Ishikawa (cell line): ENCODE data around the gene PUDP.

Experiments
- CEBPB ChIP-seq: IDR thresholded peaks from 2 replicates; pipeline ENCODE4 v1.6.1; 2012
- CREB1 ChIP-seq: IDR thresholded peaks from 2 replicates; pipeline ENCODE4 v1.6.1; 2012; ENCODE audit warnings: low read depth
- EGR1 ChIP-seq: IDR thresholded peaks from 2 replicates; pipeline ENCODE4 v1.6.1; 2012
- EP300 ChIP-seq: IDR thresholded peaks from 2 replicates; pipeline ENCODE4 v1.6.1; 2012; ENCODE audit warnings: borderline replicate concordance
- FOXM1 ChIP-seq: IDR thresholded peaks from 2 replicates; pipeline ENCODE4 v1.6.1; 2012; ENCODE audit warnings: low read depth, borderline replicate concordance
- NFIC ChIP-seq: IDR thresholded peaks from 2 replicates; pipeline ENCODE4 v1.6.1; 2012
- RAD21 ChIP-seq: IDR thresholded peaks from 2 replicates; pipeline ENCODE4 v1.6.1; 2012; ENCODE audit warnings: low read depth
- TAF1 ChIP-seq: IDR thresholded peaks from 2 replicates; pipeline ENCODE4 v1.6.1; 2012; ENCODE audit warnings: low read depth, mild to moderate bottlenecking
- TCF12 ChIP-seq: IDR thresholded peaks from 2 replicates; pipeline ENCODE4 v1.6.1; 2012; ENCODE audit warnings: low read depth
- TEAD4 ChIP-seq: IDR thresholded peaks from 2 replicates; pipeline ENCODE4 v1.6.1; 2012
- YY1 ChIP-seq: IDR thresholded peaks from 2 replicates; pipeline ENCODE4 v1.6.1; 2012; ENCODE audit warnings: low read depth
- ZBTB7A ChIP-seq: IDR thresholded peaks from 2 replicates; pipeline ENCODE4 v1.6.1; 2012; ENCODE audit warnings: low read depth
- TF ChIP-seq, protein P1 (sequence below): IDR thresholded peaks from 2 replicates; pipeline ENCODE4 v1.6.1; 2012; ENCODE audit warnings: low read depth, mild to moderate bottlenecking
- TF ChIP-seq, protein P2 (sequence below): IDR thresholded peaks from 2 replicates; pipeline ENCODE4 v1.6.1; 2012
- TF ChIP-seq, protein P3 (sequence below): IDR thresholded peaks from 2 replicates; pipeline ENCODE4 v1.6.1; 2012

PUDP gene

DNA sequence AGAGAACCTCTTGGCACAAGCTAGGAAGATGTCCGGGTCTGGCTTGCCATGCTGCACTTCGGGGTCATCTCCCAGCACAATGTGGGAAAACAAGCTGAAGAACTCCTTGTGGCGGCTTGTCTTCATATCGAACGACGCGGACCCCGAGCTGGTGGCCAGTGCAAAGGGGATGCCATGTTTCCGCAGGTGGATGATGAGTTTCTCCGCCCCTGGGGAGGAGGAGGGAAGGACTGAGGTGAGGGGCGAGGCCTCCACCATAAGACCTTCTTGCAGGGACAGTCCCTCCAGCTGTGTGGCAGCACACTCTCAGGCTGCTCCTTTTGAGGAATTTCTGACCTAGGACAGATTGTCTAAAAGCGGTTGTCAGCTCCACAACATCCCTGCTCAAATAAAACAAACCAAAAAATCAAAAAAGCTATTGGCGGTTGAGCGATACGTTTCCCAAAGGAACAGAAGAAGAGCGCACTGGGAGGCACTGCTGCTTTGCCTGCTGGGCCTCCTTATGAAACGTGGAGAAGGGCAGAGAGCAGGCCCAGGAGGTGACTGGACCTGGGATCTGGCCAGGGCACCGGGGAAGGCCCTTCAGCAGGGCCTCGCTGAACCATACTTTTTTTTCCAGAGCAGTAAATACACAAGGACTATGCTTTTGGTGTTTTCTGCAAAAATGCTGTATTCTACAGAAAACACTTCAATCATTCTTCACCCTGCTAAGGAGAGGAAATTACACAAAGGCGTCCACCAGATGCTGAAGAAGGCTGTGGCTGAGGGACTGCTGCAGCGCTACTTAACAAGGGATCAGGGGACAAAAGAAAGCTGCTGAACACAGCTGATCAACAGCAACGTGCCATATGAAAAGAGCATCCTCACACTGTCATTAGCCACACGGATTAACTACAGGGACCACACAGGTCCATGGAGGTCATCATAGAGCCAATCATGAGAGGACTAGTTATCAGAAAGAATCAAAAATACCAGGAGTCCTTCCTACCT is 70.4 kb downstream of the PUDP start:
- TF ChIP-seq ZBTB7A (no peak), FOXM1 (no peak), YY1 (no peak), TCF12 (no peak), CREB1 (no peak), EGR1 (no peak), CEBPB (no peak), EP300 (no peak), TEAD4 (no peak), NFIC (no peak), TAF1 (no peak), RAD21 (no peak)
- TF ChIP-seq, protein P1, sequence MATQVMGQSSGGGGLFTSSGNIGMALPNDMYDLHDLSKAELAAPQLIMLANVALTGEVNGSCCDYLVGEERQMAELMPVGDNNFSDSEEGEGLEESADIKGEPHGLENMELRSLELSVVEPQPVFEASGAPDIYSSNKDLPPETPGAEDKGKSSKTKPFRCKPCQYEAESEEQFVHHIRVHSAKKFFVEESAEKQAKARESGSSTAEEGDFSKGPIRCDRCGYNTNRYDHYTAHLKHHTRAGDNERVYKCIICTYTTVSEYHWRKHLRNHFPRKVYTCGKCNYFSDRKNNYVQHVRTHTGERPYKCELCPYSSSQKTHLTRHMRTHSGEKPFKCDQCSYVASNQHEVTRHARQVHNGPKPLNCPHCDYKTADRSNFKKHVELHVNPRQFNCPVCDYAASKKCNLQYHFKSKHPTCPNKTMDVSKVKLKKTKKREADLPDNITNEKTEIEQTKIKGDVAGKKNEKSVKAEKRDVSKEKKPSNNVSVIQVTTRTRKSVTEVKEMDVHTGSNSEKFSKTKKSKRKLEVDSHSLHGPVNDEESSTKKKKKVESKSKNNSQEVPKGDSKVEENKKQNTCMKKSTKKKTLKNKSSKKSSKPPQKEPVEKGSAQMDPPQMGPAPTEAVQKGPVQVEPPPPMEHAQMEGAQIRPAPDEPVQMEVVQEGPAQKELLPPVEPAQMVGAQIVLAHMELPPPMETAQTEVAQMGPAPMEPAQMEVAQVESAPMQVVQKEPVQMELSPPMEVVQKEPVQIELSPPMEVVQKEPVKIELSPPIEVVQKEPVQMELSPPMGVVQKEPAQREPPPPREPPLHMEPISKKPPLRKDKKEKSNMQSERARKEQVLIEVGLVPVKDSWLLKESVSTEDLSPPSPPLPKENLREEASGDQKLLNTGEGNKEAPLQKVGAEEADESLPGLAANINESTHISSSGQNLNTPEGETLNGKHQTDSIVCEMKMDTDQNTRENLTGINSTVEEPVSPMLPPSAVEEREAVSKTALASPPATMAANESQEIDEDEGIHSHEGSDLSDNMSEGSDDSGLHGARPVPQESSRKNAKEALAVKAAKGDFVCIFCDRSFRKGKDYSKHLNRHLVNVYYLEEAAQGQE, result no peak
- TF ChIP-seq, protein P2, sequence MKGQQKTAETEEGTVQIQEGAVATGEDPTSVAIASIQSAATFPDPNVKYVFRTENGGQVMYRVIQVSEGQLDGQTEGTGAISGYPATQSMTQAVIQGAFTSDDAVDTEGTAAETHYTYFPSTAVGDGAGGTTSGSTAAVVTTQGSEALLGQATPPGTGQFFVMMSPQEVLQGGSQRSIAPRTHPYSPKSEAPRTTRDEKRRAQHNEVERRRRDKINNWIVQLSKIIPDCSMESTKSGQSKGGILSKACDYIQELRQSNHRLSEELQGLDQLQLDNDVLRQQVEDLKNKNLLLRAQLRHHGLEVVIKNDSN, result no peak
- TF ChIP-seq, protein P3, sequence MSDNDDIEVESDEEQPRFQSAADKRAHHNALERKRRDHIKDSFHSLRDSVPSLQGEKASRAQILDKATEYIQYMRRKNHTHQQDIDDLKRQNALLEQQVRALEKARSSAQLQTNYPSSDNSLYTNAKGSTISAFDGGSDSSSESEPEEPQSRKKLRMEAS, result no peak

DNA sequence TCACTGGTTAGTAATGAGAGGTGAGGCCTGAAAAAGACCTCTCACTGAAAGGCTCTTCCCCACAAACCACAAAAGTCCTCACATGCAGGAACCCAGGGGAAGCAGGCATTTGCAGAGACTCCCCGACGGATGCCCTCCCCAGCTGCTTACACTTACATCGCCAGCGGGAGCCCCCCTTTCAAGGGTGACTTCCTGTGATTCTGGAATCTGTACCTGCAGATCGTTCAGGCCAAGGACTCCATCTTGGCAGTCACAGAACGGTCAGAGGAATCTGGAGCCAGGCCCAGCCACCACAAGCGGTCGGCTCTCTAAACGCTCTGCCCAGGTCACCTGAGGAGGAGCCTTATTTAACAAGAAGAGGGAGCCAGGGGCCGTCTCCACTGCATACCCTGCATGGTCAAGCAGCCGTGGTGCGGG is 71.7 kb downstream of the PUDP start:
- TF ChIP-seq, protein P2, result no peak
- no peak for TF ChIP-seq EGR1
- no peak for TF ChIP-seq TEAD4

DNA sequence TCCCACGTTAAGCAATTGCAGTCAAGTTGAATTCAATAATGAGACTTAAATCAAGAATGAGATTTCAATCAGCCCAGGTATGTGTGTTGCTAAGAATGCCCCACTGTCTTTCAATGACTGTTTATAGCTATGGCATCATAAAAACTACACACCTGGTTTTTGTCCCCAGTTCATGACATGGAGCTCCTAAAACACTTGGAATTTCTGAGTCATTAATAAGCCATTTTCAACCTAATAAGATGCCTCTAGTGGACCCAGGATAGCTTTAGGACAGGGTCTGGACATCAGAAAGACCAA is 73.1 kb downstream of the PUDP start:
- TF ChIP-seq, protein P2, result no peak
- TF ChIP-seq TEAD4 (no peak), EP300 (no peak), NFIC (no peak), YY1 (no peak), CEBPB (no peak), RAD21 (no peak), EGR1 (no peak)
- TF ChIP-seq, protein P3, result no peak
- TF ChIP-seq, protein P1, result no peak

DNA sequence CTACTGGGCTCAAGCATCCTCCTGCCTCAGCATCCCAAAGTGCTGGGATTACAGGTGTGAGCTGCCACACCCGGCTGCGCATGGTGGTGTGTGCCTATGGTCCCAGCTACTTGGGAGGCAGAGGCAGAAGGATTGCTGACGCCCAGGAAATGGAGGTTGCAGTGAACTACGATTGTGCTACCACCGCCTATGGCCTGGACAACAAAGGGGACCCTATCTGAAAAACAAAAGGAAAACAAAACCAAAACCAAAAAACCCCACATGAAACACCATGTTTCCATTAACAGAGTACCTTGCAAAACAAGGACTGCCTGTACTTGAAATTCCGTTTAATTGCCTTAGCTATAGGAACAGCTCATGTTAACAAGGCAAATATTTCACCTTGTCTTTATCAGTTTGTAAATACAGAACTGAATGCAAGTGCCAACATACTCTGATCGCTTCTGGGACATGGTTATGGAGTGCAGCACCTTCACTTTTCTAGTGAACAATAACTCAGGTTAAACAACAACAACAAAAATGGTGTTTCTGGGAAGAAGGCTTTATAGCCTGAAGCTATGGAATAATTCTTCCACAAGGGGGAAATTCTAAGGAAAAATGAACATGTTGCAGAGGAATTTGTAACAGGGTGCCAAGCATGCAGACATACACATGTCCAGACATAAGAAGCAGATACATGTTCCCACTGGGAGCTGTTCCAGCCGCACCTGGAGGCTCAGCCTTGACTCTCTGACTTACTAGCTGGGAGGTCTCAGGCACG is 73.6 kb downstream of the PUDP start:
- TF ChIP-seq TEAD4 (no peak), TAF1 (no peak), NFIC (no peak), RAD21 (no peak), FOXM1 (no peak), CREB1 (no peak), YY1 (no peak), CEBPB (no peak), ZBTB7A (no peak)
- TF ChIP-seq, protein P2, result no peak
- TF ChIP-seq, protein P1, result no peak
- TF ChIP-seq, protein P3, result no peak
